Breast epithelium (tissue), 3 donors: ENCODE results near the gene DAND5.
"Not testable (repeated sequence)": the region's sequence is repeated elsewhere in the genome, so short reads cannot be mapped to it uniquely, and the experiment has no call there.

Experiments
- POLR2A ChIP-seq: fragments of 450-650 bp; IDR thresholded peaks from one replicate; pipeline ENCODE4 v1.6.1; 2016; ENCODE audit warnings: antibody characterized with exemption, mild to moderate bottlenecking, moderate library complexity
- TF ChIP-seq, protein P1 (sequence below), 3 donors: fragments of 450-650 bp; IDR thresholded peaks; one replicate each; pipeline ENCODE4 v1.5.1; 2016 to 2017; ENCODE audit warnings: antibody characterized with exemption in 3 of 3, mild to moderate bottlenecking in 3 of 3, moderate library complexity in 3 of 3

DNA sequence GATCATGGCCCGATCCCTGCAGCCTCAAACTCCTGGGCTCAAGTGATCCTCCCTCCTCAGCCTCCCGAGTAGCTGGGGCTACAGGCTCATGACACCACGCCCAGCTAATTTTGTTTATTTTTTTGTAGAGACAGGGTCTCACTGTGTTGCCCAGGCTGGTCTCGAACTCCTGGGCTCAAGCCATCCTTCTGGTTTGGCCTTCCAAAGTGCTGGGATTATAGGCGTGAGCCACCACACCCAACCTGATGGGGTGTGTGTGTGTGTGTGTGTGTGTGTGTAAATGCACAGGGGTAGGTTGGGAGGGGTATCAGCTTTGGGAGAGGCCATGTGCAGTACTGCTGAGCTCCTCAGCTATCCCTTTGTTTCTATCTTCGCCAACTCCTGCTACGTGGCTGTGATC is 6.7 kb downstream of the DAND5 start:
- TF ChIP-seq, protein P1, sequence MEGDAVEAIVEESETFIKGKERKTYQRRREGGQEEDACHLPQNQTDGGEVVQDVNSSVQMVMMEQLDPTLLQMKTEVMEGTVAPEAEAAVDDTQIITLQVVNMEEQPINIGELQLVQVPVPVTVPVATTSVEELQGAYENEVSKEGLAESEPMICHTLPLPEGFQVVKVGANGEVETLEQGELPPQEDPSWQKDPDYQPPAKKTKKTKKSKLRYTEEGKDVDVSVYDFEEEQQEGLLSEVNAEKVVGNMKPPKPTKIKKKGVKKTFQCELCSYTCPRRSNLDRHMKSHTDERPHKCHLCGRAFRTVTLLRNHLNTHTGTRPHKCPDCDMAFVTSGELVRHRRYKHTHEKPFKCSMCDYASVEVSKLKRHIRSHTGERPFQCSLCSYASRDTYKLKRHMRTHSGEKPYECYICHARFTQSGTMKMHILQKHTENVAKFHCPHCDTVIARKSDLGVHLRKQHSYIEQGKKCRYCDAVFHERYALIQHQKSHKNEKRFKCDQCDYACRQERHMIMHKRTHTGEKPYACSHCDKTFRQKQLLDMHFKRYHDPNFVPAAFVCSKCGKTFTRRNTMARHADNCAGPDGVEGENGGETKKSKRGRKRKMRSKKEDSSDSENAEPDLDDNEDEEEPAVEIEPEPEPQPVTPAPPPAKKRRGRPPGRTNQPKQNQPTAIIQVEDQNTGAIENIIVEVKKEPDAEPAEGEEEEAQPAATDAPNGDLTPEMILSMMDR (IDR thresholded peaks at IDR 0.05) = not testable (repeated sequence)
- TF ChIP-seq POLR2A = not testable (repeated sequence)
